NCI-H69 (cell line): ENCODE measurements around the gene ZBTB46.
"Not testable (repeated sequence)": the region's sequence is repeated elsewhere in the genome, so short reads cannot be mapped to it uniquely, and the experiment has no call there.

Source experiments
- DNase-seq: peaks from one replicate; lab custom pipeline; 2025; lab: John Stamatoyannopoulos, UW

Gene ZBTB46

GRCh38 chr20:63814891-63815614 is 16.0 kb downstream of the ZBTB46 start:
- no peak for DNase-seq

GRCh38 chr20:63811491-63811875 is 19.6 kb downstream of the ZBTB46 start:
- DNase-seq, result no peak

DNA sequence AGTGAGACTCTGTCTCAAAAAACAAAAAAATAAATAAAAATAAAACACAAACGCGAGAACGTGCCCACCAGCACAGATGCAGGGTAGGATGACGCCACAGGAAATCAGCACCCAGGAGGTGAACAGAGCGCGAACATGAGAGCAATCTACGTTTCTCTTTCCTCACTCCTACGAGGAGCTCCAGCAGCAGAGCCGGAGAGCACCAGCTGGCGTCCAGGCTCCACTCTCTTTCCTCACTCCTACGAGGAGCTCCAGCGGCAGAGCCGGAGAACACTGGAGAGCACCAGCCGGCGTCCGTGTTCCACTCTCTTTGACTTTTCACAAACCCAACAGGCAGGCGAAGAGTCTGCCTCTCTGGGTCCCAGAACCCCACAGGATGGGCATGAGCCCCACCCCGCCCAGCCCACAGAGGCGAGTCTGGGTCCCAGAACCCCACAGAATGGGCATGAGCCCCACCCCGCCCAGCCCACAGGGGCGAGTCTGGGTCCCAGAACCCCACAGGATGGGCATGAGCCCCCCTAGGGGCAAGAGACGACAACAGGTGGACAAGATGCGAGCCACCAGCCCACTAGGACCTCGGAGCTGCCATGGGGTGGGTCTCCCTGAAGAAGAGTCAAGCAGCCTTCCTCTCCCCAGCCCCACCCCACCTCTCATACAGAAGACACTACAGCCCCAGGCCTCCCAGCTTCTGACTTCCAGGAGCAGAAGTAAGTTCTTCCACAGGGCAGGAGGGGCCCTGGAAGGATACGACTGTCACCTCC is 20.2 kb downstream of the ZBTB46 start:
- DNase-seq, result no peak

GRCh38 chr20:63809856-63810255 is 21.2 kb downstream of the ZBTB46 start:
- DNase-seq, result no peak

DNA sequence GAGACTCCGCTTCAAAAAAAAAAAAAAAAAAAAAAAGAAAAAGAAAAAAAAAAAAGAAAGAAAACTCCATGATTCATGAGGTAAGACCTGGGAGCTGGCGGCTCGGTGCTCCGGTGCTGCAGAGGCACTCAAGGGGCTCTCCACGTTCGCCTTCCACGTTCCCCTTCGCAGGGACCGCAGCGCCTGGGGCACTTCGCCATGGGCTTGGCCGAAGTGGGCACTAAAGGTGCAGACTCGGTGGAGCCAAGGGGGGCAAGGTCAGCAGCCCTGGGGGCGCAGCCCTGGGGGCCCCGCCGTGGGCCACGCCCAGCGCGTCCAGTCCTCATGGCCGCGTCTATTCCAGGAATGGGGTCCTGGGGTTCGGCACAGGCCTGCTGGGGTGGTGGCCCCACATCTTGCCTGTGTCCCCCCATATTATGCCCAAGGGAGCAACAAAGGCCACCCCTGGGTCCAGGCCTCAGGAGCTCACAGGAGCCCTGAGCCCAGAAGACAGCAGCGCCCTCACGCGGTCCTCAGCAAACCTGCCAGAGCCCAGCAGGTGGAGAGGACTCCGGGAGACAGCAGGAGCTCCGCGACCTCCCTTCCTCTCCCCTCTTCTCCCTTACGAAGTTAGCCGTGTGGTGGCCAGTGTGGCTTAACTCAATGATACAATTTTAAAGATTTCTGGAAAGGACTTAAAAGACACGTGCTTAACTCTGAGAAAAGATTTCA is 21.9 kb downstream of the ZBTB46 start:
- DNase-seq, result no peak

- DNase-seq, result no peak
Measured at GRCh38 chr20:63808145-63808724, 22.8 kb downstream of the ZBTB46 start.

GRCh38 chr20:63807654-63808053 is 23.4 kb downstream of the ZBTB46 start:
- no peak for DNase-seq

DNA sequence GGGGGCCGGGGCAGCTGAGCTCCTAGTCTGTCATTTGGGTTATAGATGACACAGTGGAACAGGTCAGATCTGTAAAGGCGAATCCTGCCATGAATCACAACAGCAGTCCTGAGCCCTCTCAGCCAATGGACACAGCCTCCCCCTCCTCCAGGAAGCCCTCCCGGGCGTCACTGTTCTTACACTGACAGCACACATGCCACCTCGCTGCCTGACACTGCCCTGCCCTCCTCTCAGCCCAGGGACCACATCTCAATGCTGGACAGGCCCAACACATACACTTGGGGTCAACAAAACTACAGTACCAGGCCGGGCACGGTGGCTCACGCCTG is 26.8 kb downstream of the ZBTB46 start:
- no peak for DNase-seq

DNA sequence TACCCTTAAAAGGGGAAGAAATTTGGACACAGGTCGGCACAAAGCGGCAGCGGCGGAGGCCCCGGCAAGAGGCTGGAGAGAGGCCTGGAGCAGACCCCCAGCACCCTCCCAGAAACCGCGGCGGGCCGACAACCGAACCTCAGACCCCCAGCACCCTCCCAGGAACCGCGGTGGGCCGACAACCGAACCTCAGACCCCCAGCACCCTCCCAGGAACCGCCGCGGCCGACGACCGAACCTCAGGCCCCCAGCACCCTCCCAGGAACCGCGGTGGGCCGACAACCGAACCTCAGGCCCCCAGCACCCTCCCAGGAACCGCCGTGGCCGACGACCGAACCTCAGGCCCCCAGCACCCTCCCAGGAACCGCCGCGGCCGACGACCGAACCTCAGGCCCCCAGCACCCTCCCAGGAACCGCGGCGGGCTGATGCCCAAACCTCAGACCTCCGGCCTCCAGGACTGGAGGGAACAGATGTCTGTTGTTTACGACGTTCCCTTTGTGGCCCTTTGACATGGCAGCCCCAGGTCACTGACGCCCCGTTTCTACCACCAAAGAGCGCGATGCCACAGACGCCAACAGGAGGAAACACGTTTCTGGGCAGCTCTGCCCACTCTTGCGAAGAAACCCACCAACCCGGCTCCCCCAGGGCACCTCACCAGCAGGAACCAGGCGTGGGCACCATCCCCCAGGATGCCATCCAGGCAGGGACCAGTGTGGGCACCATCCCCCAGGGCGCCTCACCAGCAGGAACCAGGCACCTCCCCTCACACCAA is 28.4 kb downstream of the ZBTB46 start:
- DNase-seq, result no peak

DNA sequence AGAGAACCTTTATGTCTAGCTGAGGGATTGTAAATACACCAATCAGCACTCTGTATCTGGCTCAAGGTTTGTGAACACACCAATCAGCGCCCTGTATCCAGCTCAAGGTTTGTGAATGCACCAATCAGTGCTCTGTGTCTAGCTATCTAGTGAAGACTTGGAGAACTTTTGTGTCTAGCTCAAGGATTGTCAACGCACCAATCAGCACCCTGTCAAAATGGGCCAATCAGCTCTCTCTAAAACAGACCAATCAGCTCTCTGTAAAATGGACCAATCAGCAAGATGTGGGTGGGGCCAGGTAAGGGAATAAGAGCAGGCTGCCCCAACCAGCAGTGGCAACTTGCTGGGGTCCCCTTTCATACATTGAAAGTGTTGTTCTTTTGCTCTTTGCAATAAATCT is 29.9 kb downstream of the ZBTB46 start:
- DNase-seq, result not testable (repeated sequence)

DNA sequence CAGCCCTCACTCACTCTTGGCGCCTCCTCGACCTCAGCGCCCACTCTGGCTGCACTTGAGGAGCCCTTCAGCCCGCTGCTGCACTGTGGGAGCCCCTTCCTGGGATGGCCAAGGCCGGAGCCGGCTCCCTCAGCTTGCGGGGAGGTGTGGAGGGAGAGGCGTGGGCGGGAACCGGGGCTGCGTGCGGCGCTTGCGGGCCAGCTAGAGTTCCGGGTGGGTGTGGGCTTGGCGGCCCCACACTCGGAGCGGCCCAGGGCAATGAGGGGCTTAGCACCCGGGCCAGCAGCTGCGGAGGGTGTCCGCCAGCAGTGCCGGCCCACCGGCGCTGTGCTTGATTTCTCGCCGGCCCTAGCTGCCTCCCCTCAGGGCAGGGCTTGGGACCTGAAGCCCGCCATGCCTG is 30.7 kb downstream of the ZBTB46 start:
- not testable (repeated sequence) for DNase-seq

DNA sequence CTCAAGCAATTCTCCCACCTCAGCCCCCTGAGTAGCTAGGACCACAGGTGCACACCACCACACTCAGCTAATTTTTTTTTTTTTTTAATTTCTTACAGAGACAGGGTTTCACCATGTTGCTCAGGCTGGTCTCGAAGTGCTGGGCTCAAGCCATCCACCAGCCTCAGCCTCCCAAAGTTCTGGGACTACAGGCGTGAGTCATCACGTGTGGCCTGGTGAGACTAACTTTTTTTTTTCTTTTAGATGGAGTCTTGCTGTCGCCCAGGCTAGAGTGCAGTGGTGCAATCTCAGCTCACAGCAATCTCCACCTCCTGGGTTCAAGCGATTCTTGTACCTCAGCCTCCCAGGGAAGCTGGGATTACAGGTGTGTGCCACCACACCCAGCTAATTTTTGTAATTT is 31.9 kb downstream of the ZBTB46 start:
- DNase-seq, result not testable (repeated sequence)

DNA sequence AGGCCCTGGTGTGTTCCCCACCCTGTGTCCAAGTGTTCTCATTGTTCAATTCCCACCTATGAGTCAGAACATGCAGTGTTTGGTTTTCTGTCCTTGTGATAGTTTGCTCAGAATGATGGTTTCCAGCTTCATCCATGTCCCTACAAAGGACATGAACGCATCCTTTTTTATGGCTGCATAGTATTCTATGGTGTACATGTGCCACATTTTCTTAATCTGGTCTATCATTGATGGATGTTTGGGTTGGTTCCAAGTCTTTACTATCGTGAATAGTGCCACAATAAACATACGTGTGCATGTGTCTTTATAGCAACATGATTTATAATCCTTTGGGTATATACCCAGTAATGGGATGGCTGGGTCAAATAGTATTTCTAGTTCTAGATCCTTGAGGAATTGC is 33.9 kb downstream of the ZBTB46 start:
- DNase-seq, result not testable (repeated sequence)

- DNase-seq, result no peak
Measured at GRCh38 chr20:63795178-63795830, 35.8 kb downstream of the ZBTB46 start.

DNA sequence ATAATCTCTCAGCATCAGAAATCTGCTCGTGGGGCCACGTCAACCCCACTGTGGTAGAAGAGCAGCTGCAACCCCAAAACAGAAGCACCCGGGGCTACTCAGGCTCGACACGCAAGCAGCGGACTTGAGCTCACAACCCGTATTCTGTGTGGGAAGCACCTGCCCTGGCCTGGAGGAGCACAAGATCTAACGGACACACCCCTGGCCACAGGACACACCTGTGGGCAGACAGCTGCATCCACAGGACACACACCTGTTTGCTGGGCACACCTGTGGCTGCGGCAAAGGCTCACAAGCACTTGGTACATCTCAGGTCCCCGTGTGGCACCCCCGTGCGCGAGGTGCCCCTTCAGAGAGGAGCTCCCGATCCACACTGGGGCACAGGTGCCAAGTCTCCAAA is 36.5 kb downstream of the ZBTB46 start:
- DNase-seq, result no peak

GRCh38 chr20:63792866-63793265 is 38.2 kb downstream of the ZBTB46 start:
- DNase-seq, result no peak

DNA sequence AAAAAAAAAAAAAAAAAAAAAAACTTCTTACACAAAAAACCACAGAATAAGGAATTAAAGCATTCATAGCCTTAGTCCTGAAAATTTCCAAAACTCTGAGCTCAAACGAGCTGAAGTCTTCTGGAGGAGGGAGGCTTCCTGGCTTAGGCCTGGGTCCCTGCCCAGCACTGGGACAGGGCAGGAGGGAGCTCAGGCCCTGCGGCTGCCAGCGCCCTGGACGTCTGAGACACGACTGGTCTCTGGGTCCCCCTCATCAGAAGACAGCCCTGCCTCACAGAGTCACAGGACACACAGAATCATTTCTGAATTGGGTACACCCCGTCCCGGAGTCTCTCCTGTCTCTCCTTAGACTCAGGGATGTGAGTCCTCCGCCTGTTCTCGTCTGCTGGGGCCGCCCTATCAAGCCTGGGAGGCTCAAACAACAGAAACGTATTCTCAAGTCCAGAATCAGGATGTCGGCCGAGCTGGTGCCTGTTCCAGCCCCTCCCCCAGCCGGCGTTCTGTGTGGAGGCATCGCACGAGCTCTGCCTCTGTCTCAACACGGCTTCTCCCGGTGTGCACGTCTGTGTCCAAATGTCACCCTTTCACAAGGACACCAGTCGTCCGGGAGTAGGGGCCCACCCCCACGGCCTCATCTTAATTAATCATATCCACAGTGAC is 39.4 kb downstream of the ZBTB46 start:
- no peak for DNase-seq

GRCh38 chr20:63790572-63791168 is 40.4 kb downstream of the ZBTB46 start:
- DNase-seq, result no peak

GRCh38 chr20:63789836-63790571 is 41.1 kb downstream of the ZBTB46 start:
- no peak for DNase-seq

DNA sequence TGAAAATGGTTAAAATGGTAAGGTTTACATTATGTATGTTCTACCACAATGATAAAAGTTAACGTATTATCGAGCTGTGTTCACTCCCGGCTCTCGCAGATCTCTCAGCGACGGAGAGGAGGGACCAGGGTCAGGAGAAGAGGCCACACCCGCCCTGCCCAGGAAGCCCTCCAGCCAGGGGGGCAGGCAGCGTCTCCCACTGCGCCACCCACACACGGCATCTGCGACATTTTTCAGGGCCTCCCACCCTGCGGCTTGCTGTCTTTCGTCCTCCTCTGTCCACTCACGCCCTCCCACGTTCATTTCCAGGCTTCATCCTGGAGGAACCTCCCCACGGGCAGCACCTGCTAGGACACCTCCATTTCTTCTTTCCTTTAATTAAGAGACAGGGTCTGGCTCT is 43.3 kb downstream of the ZBTB46 start:
- DNase-seq, result no peak
